PFSK-1 (cell line): ENCODE data around the gene YWHAQ.

Experiments used
- FOXP2 ChIP-seq: optimal IDR thresholded peaks from 2 replicates; pipeline ENCODE3; 2011; ENCODE audit warnings: borderline replicate concordance, control low read depth, inconsistent platforms; ENCODE audit not compliant: insufficient read depth; ENCODE audit errors: extremely low read length, extremely low read depth
- POLR2AphosphoS5 ChIP-seq: IDR thresholded peaks from 2 replicates; pipeline ENCODE4 v1.6.1; 2012; ENCODE audit warnings: low read depth, mild to moderate bottlenecking, control low read depth, low read length, moderate library complexity
- REST ChIP-seq, 2 experiments: IDR thresholded peaks; 2 replicates each; pipeline versions ENCODE4 v1.6.1 to v1.8.0; 2011 to 2012; ENCODE audit warnings: low read depth in 2 of 2, low read length in 2 of 2, control low read depth in 1 of 2, inconsistent platforms in 1 of 2, mild to moderate bottlenecking in 1 of 2, moderate library complexity in 1 of 2; ENCODE audit not compliant: insufficient read depth in 1 of 2
- SIN3A ChIP-seq: IDR thresholded peaks from 2 replicates; pipeline ENCODE4 v1.6.1; 2012; ENCODE audit warnings: mild to moderate bottlenecking, low read length, moderate library complexity, borderline replicate concordance; ENCODE audit not compliant: insufficient read depth
- TAF1 ChIP-seq: IDR thresholded peaks from 2 replicates; pipeline ENCODE4 v1.6.1; 2012; ENCODE audit warnings: low read length, control low read depth, borderline replicate concordance; ENCODE audit not compliant: insufficient read depth

YWHAQ gene

DNA sequence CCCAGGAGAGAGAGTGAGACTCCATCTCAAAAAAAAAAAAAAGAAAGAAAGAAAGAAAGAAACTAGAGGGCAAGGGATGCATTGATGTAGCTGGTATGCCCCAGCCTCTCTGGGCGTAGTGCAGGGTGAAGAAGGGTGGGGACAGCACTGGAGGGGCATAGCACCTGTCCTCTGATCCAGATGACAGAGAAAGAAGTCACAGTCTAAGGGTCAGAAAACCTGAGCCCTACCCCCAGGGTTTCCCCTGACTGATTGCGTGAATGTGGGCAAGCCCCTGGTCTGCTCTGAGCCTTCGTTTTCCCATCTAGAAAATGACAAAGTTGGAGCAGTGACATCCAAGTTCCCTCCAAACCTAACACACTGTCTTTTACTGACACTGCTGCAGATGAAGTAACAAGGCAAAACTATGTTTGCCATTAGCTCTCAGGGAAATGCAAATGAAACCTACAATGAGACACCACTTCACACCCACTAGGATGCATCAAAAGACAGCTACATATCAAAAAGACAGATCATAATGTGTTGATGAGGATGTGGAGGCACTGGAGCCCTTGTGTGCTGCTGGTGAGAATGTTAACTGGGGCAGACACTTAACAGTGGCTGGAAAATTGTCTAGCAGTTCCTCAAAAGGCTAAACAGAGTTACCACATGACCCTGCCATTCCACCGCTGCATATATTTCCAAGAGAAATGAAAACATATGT lies 19.5 kb upstream of the YWHAQ start:
- TF ChIP-seq SIN3A = no peak

GRCh38 chr2:9649261-9649660 lies 18.5 kb upstream of the YWHAQ start:
- TF ChIP-seq SIN3A (no peak), REST (IDR thresholded peaks at IDR 0.05; ENCODE audit: insufficient read depth in 1 of 2, low read depth in 2 of 2, low read length in 2 of 2) (no peak), TAF1 (no peak), POLR2AphosphoS5 (no peak), FOXP2 (no peak)

- TF ChIP-seq REST (IDR thresholded peaks at IDR 0.05; ENCODE audit: insufficient read depth in 1 of 2, low read depth in 2 of 2, low read length in 2 of 2) = no peak
- no peak for TF ChIP-seq POLR2AphosphoS5
- no peak for TF ChIP-seq TAF1
- no peak for TF ChIP-seq SIN3A
- no peak for TF ChIP-seq FOXP2
These were observed 18.0 kb upstream of the YWHAQ start for GRCh38 chr2:9648821-9649220.

GRCh38 chr2:9647884-9648283 lies 17.1 kb upstream of the YWHAQ start:
- no peak for TF ChIP-seq POLR2AphosphoS5
- no peak for TF ChIP-seq REST (IDR thresholded peaks at IDR 0.05; ENCODE audit: insufficient read depth in 1 of 2, low read depth in 2 of 2, low read length in 2 of 2)
- TF ChIP-seq FOXP2 = no peak
- no peak for TF ChIP-seq SIN3A
- no peak for TF ChIP-seq TAF1

DNA sequence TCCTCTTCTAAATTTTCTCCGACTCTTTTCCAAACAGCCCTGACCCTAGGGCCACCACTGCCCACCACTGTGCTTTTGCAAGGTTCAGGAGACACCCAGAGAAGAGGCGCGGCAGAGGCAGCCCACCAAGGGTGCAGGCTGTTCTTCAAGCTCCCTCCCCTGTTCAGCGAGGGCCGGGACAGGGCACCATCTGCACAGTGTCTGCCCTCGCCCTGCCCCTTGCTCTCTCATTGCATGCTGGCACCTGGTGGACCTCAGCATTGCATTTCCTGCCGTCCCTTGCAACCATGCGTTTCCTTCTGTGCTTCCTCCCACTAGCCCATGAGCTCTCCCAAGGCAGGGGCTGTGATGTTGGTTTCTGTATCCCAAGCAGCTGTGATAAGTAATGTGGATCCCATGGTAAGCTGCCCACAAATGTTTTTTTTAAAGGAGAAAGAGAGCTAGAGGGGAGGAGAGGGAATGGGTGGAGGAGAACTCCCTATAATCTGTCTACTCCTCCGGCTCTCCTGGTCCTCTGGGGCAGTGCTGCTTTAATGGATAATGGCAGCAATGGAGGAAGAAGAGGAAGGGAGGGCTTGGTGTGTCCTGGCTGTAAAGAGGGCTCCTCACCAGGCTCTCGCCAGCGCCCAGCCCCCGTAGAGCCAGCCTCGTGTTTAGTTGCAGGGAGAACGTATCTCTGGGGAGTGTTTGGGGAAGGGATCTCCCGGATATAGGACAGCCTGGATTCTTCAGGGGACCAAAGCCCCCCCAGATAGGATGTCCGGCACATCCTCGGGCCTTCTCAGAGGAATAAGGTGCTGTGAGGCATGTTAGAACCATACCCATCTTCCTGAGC lies 15.6 kb upstream of the YWHAQ start:
- TF ChIP-seq FOXP2 (no peak), SIN3A (no peak), TAF1 (no peak)

- TF ChIP-seq REST (IDR thresholded peaks at IDR 0.05; ENCODE audit: insufficient read depth in 1 of 2, low read depth in 2 of 2, low read length in 2 of 2) = no peak
- no peak for TF ChIP-seq SIN3A
- TF ChIP-seq TAF1 = no peak
- TF ChIP-seq FOXP2 = no peak
- TF ChIP-seq POLR2AphosphoS5 = no peak
These were observed 13.8 kb upstream of the YWHAQ start for GRCh38 chr2:9644603-9645002.
